DOHH2 (cell line): ENCODE data around the gene CIBAR2.

ENCODE experiments used
- H3F3A ChIP-seq: fragments of 200-600 bp; sonication (generic), shearing (Covaris generic); 2 replicates; pipeline ENCODE4 v1.6.0; 2016; ENCODE audit warnings: antibody characterized with exemption, mild to moderate bottlenecking; ENCODE audit not compliant: control insufficient read depth, insufficient read depth
- H3K27ac ChIP-seq: fragments of 200-600 bp; sonication (generic); 2 replicates; pipeline ENCODE4 v1.5.1; 2014; ENCODE audit warnings: low read depth, mild to moderate bottlenecking, low read length, moderate library complexity
- H3K27me3 ChIP-seq: fragments of 200-600 bp; sonication (generic); 2 replicates; pipeline ENCODE4 v1.6.1; 2014; ENCODE audit warnings: mild to moderate bottlenecking, low read length, mixed read lengths; ENCODE audit not compliant: control insufficient read depth
- H3K36me3 ChIP-seq: fragments of 200-600 bp; sonication (generic); 2 replicates; pipeline ENCODE4 v1.6.1; 2014; ENCODE audit warnings: mild to moderate bottlenecking, low read length, moderate library complexity, mixed read lengths; ENCODE audit not compliant: control insufficient read depth
- H3K4me1 ChIP-seq: fragments of 200-600 bp; sonication (generic); 2 replicates; pipeline ENCODE4 v1.6.1; 2014; ENCODE audit warnings: mild to moderate bottlenecking, low read length, mixed read lengths; ENCODE audit not compliant: control insufficient read depth
- H3K4me2 ChIP-seq: fragments of 200-600 bp; sonication (generic); 2 replicates; pipeline ENCODE4 v1.6.0; 2014; ENCODE audit warnings: mild to moderate bottlenecking, low read length, moderate library complexity
- H3K4me3 ChIP-seq: fragments of 200-600 bp; sonication (generic); 2 replicates; pipeline ENCODE4 v1.5.1; 2014; ENCODE audit warnings: mild to moderate bottlenecking, low read length, mixed read lengths
- H3K79me2 ChIP-seq: fragments of 200-600 bp; sonication (generic); 2 replicates; pipeline ENCODE4 v1.6.1; 2014; ENCODE audit warnings: mild to moderate bottlenecking, low read length, mixed read lengths; ENCODE audit not compliant: control insufficient read depth
- H3K9me2 ChIP-seq: fragments of 200-600 bp; sonication (generic); replicated peaks from 2 replicates; pipeline ENCODE4 v1.6.1; 2014; ENCODE audit warnings: mild to moderate bottlenecking, low read length, mixed read lengths; ENCODE audit not compliant: control insufficient read depth
- H3K9me3 ChIP-seq: fragments of 200-600 bp; sonication (generic); 2 replicates; pipeline ENCODE4 v1.6.1; 2014; ENCODE audit warnings: antibody characterized with exemption, low read length, mixed read lengths; ENCODE audit not compliant: control insufficient read depth, insufficient read depth
- H4K20me1 ChIP-seq: fragments of 200-600 bp; sonication (generic); 2 replicates; pipeline ENCODE4 v1.6.0; 2014; ENCODE audit warnings: low read depth, mild to moderate bottlenecking, antibody characterized with exemption, low read length, moderate library complexity; ENCODE audit not compliant: control insufficient read depth, insufficient read depth
- CTCF ChIP-seq: fragments of 200-600 bp; sonication (generic); IDR thresholded peaks from one replicate; pipeline ENCODE4 v1.5.1; 2014; ENCODE audit warnings: antibody characterized with exemption, mild to moderate bottlenecking, low read depth, low read length; ENCODE audit not compliant: poor library complexity, severe bottlenecking
- EZH2phosphoT487 ChIP-seq: fragments of 200-600 bp; sonication (generic); IDR thresholded peaks from 2 replicates; pipeline ENCODE4 v1.6.1; 2017; ENCODE audit warnings: borderline replicate concordance, mild to moderate bottlenecking, antibody characterized with exemption, low read length, moderate library complexity, mixed read lengths

The CIBAR2 gene

GRCh38 chr16:85137323-85138072 is 25.2 kb upstream of the CIBAR2 start:
- no peak overlapping the region for H3K4me3 ChIP-seq
- H3K36me3 ChIP-seq = no peaks in the 10 kb centered on the region
- no peaks in the 10 kb centered on the region for H3K27me3 ChIP-seq
- H4K20me1 ChIP-seq = no peaks in the 10 kb centered on the region
- H3F3A ChIP-seq = no peaks in the 10 kb centered on the region
- TF ChIP-seq EZH2phosphoT487 (no peak), CTCF (no peak)
- H3K4me1 ChIP-seq = no peaks in the 10 kb centered on the region
- H3K9me2 ChIP-seq = no peaks in the 10 kb centered on the region
- H3K27ac ChIP-seq = no peak overlapping the region
- no peak overlapping the region for H3K4me2 ChIP-seq
- no peaks in the 10 kb centered on the region for H3K79me2 ChIP-seq
- H3K9me3 ChIP-seq = no peaks in the 10 kb centered on the region

GRCh38 chr16:85136702-85137322 is 24.5 kb upstream of the CIBAR2 start:
- no peak overlapping the region for H3K4me2 ChIP-seq
- H3F3A ChIP-seq = no peaks in the 10 kb centered on the region
- H3K4me1 ChIP-seq = no peaks in the 10 kb centered on the region
- H3K79me2 ChIP-seq = no peaks in the 10 kb centered on the region
- H3K27ac ChIP-seq = no peak overlapping the region
- no peak overlapping the region for H3K4me3 ChIP-seq
- no peak for TF ChIP-seq CTCF
- TF ChIP-seq EZH2phosphoT487 = no peak
- H3K9me2 ChIP-seq = no peaks in the 10 kb centered on the region
- no peaks in the 10 kb centered on the region for H3K9me3 ChIP-seq
- H3K36me3 ChIP-seq = no peaks in the 10 kb centered on the region
- H4K20me1 ChIP-seq = no peaks in the 10 kb centered on the region
- H3K27me3 ChIP-seq = no peaks in the 10 kb centered on the region

GRCh38 chr16:85136213-85136701 is 24.0 kb upstream of the CIBAR2 start:
- Histone ChIP-seq H3K4me2 (no peak overlapping the region), H3K27me3 (no peaks in the 10 kb centered on the region), H3K9me3 (no peaks in the 10 kb centered on the region), H4K20me1 (no peaks in the 10 kb centered on the region), H3K36me3 (no peaks in the 10 kb centered on the region), H3F3A (no peaks in the 10 kb centered on the region), H3K9me2 (no peaks in the 10 kb centered on the region), H3K79me2 (no peaks in the 10 kb centered on the region), H3K27ac (no peak overlapping the region), H3K4me1 (no peaks in the 10 kb centered on the region), H3K4me3 (no peak overlapping the region)
- TF ChIP-seq CTCF = no peak
- TF ChIP-seq EZH2phosphoT487 = no peak
